Activated CD4-positive, CD25-positive, alpha-beta regulatory T cell treated with anti-CD3 and anti-CD28 coated beads, Interleukin-2, amount 50 U/mL, for 72 hours (primary cell): ENCODE measurements around the gene ABCA1.

Experiments
- DNase-seq: peaks from one replicate; pipeline ENCODE4 v3.0.0; 2021

ABCA1 gene

GRCh38 chr9:104835161-104835560 lies 92.8 kb downstream of the ABCA1 start:
- no peak for DNase-seq

GRCh38 chr9:104833696-104834095 lies 94.3 kb downstream of the ABCA1 start:
- no peak for DNase-seq

- DNase-seq = no peak
Measured at GRCh38 chr9:104831681-104832080, 96.3 kb downstream of the ABCA1 start.

- no peak for DNase-seq
Measured at GRCh38 chr9:104826911-104827310, 101.0 kb downstream of the ABCA1 start.

GRCh38 chr9:104826079-104826775 lies 101.7 kb downstream of the ABCA1 start:
- no peak for DNase-seq

- no peak for DNase-seq
Measured at GRCh38 chr9:104820336-104820735, 107.6 kb downstream of the ABCA1 start.

- DNase-seq = no peak
Measured at GRCh38 chr9:104819033-104819432, 108.9 kb downstream of the ABCA1 start.

- DNase-seq = no peak
Measured at GRCh38 chr9:104817437-104817836, 110.5 kb downstream of the ABCA1 start.

GRCh38 chr9:104815851-104816565 lies 111.9 kb downstream of the ABCA1 start:
- no peak for DNase-seq

- no peak for DNase-seq
Measured at GRCh38 chr9:104810421-104811339, 117.3 kb downstream of the ABCA1 start.

GRCh38 chr9:104808035-104808614 lies 119.8 kb downstream of the ABCA1 start:
- DNase-seq = no peak

GRCh38 chr9:104805441-104805840 lies 122.5 kb downstream of the ABCA1 start:
- DNase-seq = no peak

GRCh38 chr9:104802906-104803305 lies 125.0 kb downstream of the ABCA1 start:
- DNase-seq = no peak

- no peak for DNase-seq
Measured at GRCh38 chr9:104802110-104802509, 125.8 kb downstream of the ABCA1 start.

GRCh38 chr9:104800068-104800785 lies 127.7 kb downstream of the ABCA1 start:
- DNase-seq = no peak

- no peak for DNase-seq
Measured at GRCh38 chr9:104798209-104798995, 129.6 kb downstream of the ABCA1 start.

GRCh38 chr9:104795857-104796256 lies 132.1 kb downstream of the ABCA1 start:
- DNase-seq = no peak

GRCh38 chr9:104795082-104795481 lies 132.9 kb downstream of the ABCA1 start:
- no peak for DNase-seq

GRCh38 chr9:104794070-104794469 lies 133.9 kb downstream of the ABCA1 start:
- no peak for DNase-seq

- DNase-seq = no peak
Measured at GRCh38 chr9:104788251-104788650, 139.7 kb downstream of the ABCA1 start.

GRCh38 chr9:104787306-104788015 lies 140.5 kb downstream of the ABCA1 start:
- no peak for DNase-seq
